IMR-90 (cell line): ENCODE measurements around the gene TEX264. TPM values are rescaled to one million over a fixed set of nuclear protein-coding genes. Genes with fewer than 3 reads are reported as not detected.

Source experiments
- ATAC-seq: fragments of 200-7000 bp; cut with Tn5 transposase; 2 replicates; pipeline ENCODE4 v1.9.1; 2020; ENCODE audit warnings: low read depth, mild to moderate bottlenecking, moderate library complexity
- BruUV-seq: library from RNA; stranded (reverse); fragments of 400-500 nt; replicated peaks from 2 replicates; lab custom pipeline; 2021; lab: Mats Ljungman, UMichigan
- CTCF ChIA-PET: fragments of 300-600 bp; formaldehyde crosslinking; extraction: SDS; loops from one replicate; lab custom pipeline; 2021; ENCODE audit warnings: antibody characterized with exemption; lab: Yijun Ruan, JAX
- POLR2A ChIA-PET: fragments of 300-600 bp; sonication (Branson Sonifier 250); formaldehyde crosslinking; loops from one replicate; lab custom pipeline; 2022; ENCODE audit warnings: antibody characterized with exemption; ENCODE audit not compliant: unreplicated experiment; lab: Charles Lee
- DNase-seq: peaks from one replicate; pipeline ENCODE4 v3.0.0; 2013
- H2AFZ ChIP-seq: replicated peaks from 2 replicates; pipeline ENCODE3; 2013; ENCODE audit warnings: low read length, mild to moderate bottlenecking; ENCODE audit not compliant: poor library complexity
- H2AK5ac ChIP-seq: 2 replicates; pipeline ENCODE4 v1.6.1; 2013; ENCODE audit warnings: low read depth, low read length, inconsistent platforms
- H2AK9ac ChIP-seq: replicated peaks from 2 replicates; pipeline ENCODE3; 2013; ENCODE audit warnings: mild to moderate bottlenecking, low read depth, low read length, moderate library complexity; ENCODE audit not compliant: poor library complexity
- H2BK120ac ChIP-seq: 2 replicates; pipeline ENCODE4 v1.6.1; 2013; ENCODE audit warnings: low read depth, low read length, inconsistent platforms
- H2BK15ac ChIP-seq: 3 replicates; pipeline ENCODE4 v1.6.1; 2013; ENCODE audit warnings: low read depth, low read length, inconsistent platforms
- H2BK20ac ChIP-seq: 2 replicates; pipeline ENCODE4 v1.6.1; 2013; ENCODE audit warnings: low read depth, mild to moderate bottlenecking, inconsistent platforms, low read length, moderate library complexity
- H2BK5ac ChIP-seq: 2 replicates; pipeline ENCODE4 v1.6.1; 2013; ENCODE audit warnings: mild to moderate bottlenecking, low read depth, low read length, inconsistent platforms; ENCODE audit not compliant: poor library complexity, severe bottlenecking
- H3K14ac ChIP-seq: replicated peaks from 2 replicates; pipeline ENCODE4 v1.6.1; 2013; ENCODE audit warnings: low read depth, low read length, inconsistent platforms
- H3K18ac ChIP-seq: 2 replicates; pipeline ENCODE4 v1.6.1; 2013; ENCODE audit warnings: low read depth, low read length, control low read depth
- H3K23ac ChIP-seq: 2 replicates; pipeline ENCODE4 v1.6.1; 2013; ENCODE audit warnings: low read depth, low read length, inconsistent platforms
- H3K27ac ChIP-seq: 2 replicates; pipeline ENCODE4 v1.5.1; 2013; ENCODE audit warnings: mild to moderate bottlenecking, control low read depth, low read length; ENCODE audit not compliant: insufficient read depth
- H3K27me3 ChIP-seq: 2 replicates; pipeline ENCODE4 v1.6.1; 2013; ENCODE audit warnings: low read length; ENCODE audit not compliant: control insufficient read depth, insufficient read depth
- H3K36me3 ChIP-seq: 2 replicates; pipeline ENCODE4 v1.6.1; 2013; ENCODE audit warnings: low read length, mixed read lengths; ENCODE audit not compliant: control insufficient read depth, insufficient read depth
- H3K4ac ChIP-seq: 2 replicates; pipeline ENCODE4 v1.6.1; 2013; ENCODE audit warnings: low read depth, low read length, inconsistent platforms
- H3K4me1 ChIP-seq: 2 replicates; pipeline ENCODE4 v1.6.1; 2013; ENCODE audit warnings: low read length, mixed read lengths; ENCODE audit not compliant: control insufficient read depth, insufficient read depth
- H3K4me2 ChIP-seq: 2 replicates; pipeline ENCODE4 v1.6.1; 2013; ENCODE audit warnings: low read depth, mild to moderate bottlenecking, control low read depth, low read length, moderate library complexity
- H3K4me3 ChIP-seq: 2 replicates; pipeline ENCODE4 v1.5.1; 2013; ENCODE audit warnings: low read depth, mild to moderate bottlenecking, control low read depth, low read length, moderate library complexity; ENCODE audit not compliant: insufficient read depth
- H3K56ac ChIP-seq: 2 replicates; pipeline ENCODE4 v1.6.1; 2013; ENCODE audit warnings: low read length, inconsistent platforms; ENCODE audit not compliant: insufficient read depth; ENCODE audit errors: extremely low read depth
- H3K79me1 ChIP-seq, 2 experiments: 2 replicates each; pipeline ENCODE4 v1.6.1; 2013; ENCODE audit warnings: low read length in 2 of 2, inconsistent platforms in 1 of 2, low read depth in 1 of 2
- H3K9ac ChIP-seq: 2 replicates; pipeline ENCODE4 v1.6.1; 2013; ENCODE audit warnings: low read depth, low read length, control low read depth
- H3K9me1 ChIP-seq: 2 replicates; pipeline ENCODE4 v1.6.1; 2013; ENCODE audit warnings: low read length, inconsistent platforms; ENCODE audit not compliant: insufficient read depth
- H3K9me3 ChIP-seq: 2 replicates; pipeline ENCODE4 v1.6.1; 2013; ENCODE audit warnings: low read length; ENCODE audit not compliant: control insufficient read depth, insufficient read depth
- H4K20me1 ChIP-seq: 2 replicates; pipeline ENCODE4 v1.6.1; 2013; ENCODE audit warnings: low read length, inconsistent platforms; ENCODE audit not compliant: insufficient read depth
- H4K5ac ChIP-seq: 2 replicates; pipeline ENCODE4 v1.6.1; 2013; ENCODE audit warnings: mild to moderate bottlenecking, low read depth, low read length, control low read depth
- H4K8ac ChIP-seq, 2 experiments: 2 replicates each; pipeline ENCODE4 v1.6.1; 2013; ENCODE audit warnings: low read depth in 2 of 2, low read length in 2 of 2, control low read depth in 1 of 2, inconsistent platforms in 1 of 2
- H4K91ac ChIP-seq: 2 replicates; pipeline ENCODE4 v1.6.1; 2013; ENCODE audit warnings: low read depth, low read length, inconsistent platforms; ENCODE audit not compliant: insufficient read depth
- CEBPB ChIP-seq: IDR thresholded peaks from 2 replicates; pipeline ENCODE4 v1.6.1; 2012; ENCODE audit warnings: low read depth, low read length, improper control_type of control experiment
- MAZ ChIP-seq: IDR thresholded peaks from 2 replicates; pipeline ENCODE4 v1.6.1; 2012; ENCODE audit warnings: low read depth, mild to moderate bottlenecking, low read length, improper control_type of control experiment, moderate library complexity, borderline replicate concordance
- RAD21 ChIP-seq: IDR thresholded peaks from 2 replicates; pipeline ENCODE4 v1.6.1; 2012; ENCODE audit warnings: low read length, improper control_type of control experiment
- WGBS, 2 experiments: methylation state at CpG; one replicate each; pipeline versions ENCODE4 v1.1.5 to v1.1.7; 2013; ENCODE audit warnings: missing lambda C conversion rate in 2 of 2; ENCODE audit not compliant: insufficient read length in 1 of 2; ENCODE audit errors: extremely low coverage in 2 of 2; 5-methylcytosine and 5-hydroxymethylcytosine counted together
- dilution Hi-C: fragments of 300-500 bp; cut with HindIII; formaldehyde crosslinking; loops from one replicate; pipeline ENCODE4 v1.14.3; 2018; ENCODE audit warnings: low sequenced_read_pairs; ENCODE audit not compliant: unreplicated experiment
- in situ Hi-C: fragments of 300-500 bp; cut with MboI; formaldehyde crosslinking; loops from 3 replicates; pipeline ENCODE4 v1.14.3; 2019; ENCODE audit warnings: low sequenced_read_pairs, inconsistent platforms, mixed read lengths
- intact Hi-C: fragments of 100-400 bp; cut with micrococcal nuclease; formaldehyde crosslinking; loops from 2 replicates; pipeline ENCODE4 v1.10.0; 2022
- polyA plus RNA-seq, 3 experiments: library from polyadenylated mRNA; depleted of rRNA; stranded (reverse); fragments of >200 nt; gene quantifications; 2 replicates each; pipeline ENCODE4 v1.2.3, GENCODE V29; 2012; ENCODE audit warnings: low replicate concordance in 1 of 3
- total RNA-seq: library from RNA; depleted of rRNA; stranded (reverse); fragments of >200 nt; gene quantifications from 2 replicates; pipeline ENCODE4 v1.2.3, GENCODE V29; 2012
- TF ChIP-seq, protein P1 (sequence below): fragments of 150-350 bp; IDR thresholded peaks from 2 replicates; pipeline ENCODE4 v1.6.1; 2017; ENCODE audit warnings: mild to moderate bottlenecking, antibody characterized with exemption, low read length, low read depth

The TEX264 gene
- total and polyA plus RNA-seq, 2 of the 4 experiments (the other 2 are of a cell fraction) = 30.3 to 45.0 TPM

DNA sequence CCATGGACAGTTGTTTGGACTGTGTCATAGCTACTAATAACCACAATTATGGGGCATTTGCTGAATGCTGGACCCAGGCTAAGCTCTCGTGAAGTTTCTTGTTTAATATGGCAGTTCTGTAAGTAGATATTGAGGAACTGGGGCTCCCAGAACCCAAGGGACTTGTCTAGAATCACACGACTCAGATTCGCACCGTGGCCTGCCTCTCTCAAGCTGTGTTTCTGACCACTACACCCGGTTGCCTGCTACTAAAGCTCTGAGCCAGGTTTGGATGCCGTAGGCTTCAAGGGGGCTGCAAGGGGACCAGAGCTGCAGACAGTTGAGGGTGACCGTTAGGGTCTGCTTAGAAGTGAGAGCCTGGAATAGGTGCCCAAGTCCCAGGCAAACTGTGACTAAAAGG lies 11.5 kb downstream of the TEX264 start:
- TF ChIP-seq, protein P1, sequence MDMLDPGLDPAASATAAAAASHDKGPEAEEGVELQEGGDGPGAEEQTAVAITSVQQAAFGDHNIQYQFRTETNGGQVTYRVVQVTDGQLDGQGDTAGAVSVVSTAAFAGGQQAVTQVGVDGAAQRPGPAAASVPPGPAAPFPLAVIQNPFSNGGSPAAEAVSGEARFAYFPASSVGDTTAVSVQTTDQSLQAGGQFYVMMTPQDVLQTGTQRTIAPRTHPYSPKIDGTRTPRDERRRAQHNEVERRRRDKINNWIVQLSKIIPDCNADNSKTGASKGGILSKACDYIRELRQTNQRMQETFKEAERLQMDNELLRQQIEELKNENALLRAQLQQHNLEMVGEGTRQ = no peak
- TF ChIP-seq RAD21 (no peak), CEBPB (no peak), MAZ (no peak)
- H2BK20ac ChIP-seq = no peak overlapping the region
- WGBS, 2 experiments = 100% methylated on average over 1 of the region's 7 CpGs; no CpG with 5 or more reads in 1 of the 2 experiments
- ChIA-PET POLR2A (interaction anchor here (2.8 kb wide), 1 partner anchor 183 kb away, joined by 9 read pairs; the partner anchor contains the start of gene DCAF1), CTCF (interaction anchor here (0.6 to 3.5 kb wide), 12 partner anchors 10 to 1067 kb away, joined by 3 to 34 read pairs (median 4); partner anchors contain the start of gene DCAF1)
- H3K4me1 ChIP-seq = peaks cover 6% of the 10 kb centered on the region
- H4K5ac ChIP-seq = no peak overlapping the region
- no peaks in the 10 kb centered on the region for H3K9me3 ChIP-seq
- no peak overlapping the region for H3K4me2 ChIP-seq
- intact Hi-C loops (loop anchor here (1.0 kb wide), 2 partner anchors 180 to 291 kb away; partner anchors contain the start of gene RBM15B), in situ Hi-C loops (loop anchor here (5.0 to 25.0 kb wide), 2 partner anchors 180 to 1070 kb away; partner anchors contain the start of genes CISH, DCAF1 and MAPKAPK3), dilution Hi-C loops (no loop called here)
- no peak overlapping the region for H2BK15ac ChIP-seq
- H2BK5ac ChIP-seq = no peak overlapping the region
- peaks cover 27% of the 10 kb centered on the region for H3K36me3 ChIP-seq
- H3K18ac ChIP-seq = no peak overlapping the region
- H3K27me3 ChIP-seq = no peaks in the 10 kb centered on the region
- no peak for ATAC-seq
- no peak overlapping the region for H2AK9ac ChIP-seq
- H3K23ac ChIP-seq = no peak overlapping the region
- H3K27ac ChIP-seq = no peak overlapping the region
- no peak overlapping the region for H2BK120ac ChIP-seq
- peaks cover 18% of the 10 kb centered on the region for H4K20me1 ChIP-seq
- no TSS peak for BruUV-seq
- no peak overlapping the region for H4K8ac ChIP-seq
- no peak overlapping the region for H3K56ac ChIP-seq
- H3K9me1 ChIP-seq = peaks cover 5% of the 10 kb centered on the region; the same call in 1 of the 2 replicates
- H3K4ac ChIP-seq = no peak overlapping the region
- no peak overlapping the region for H2AK5ac ChIP-seq
- no peak overlapping the region for H2AFZ ChIP-seq
- peaks cover 23 to 24% of the 10 kb centered on the region in 2 experiments; a peak in 3 of 4 replicates for H3K79me1 ChIP-seq
- no peak overlapping the region for H3K14ac ChIP-seq
- no peak for DNase-seq
- H3K4me3 ChIP-seq = no peak overlapping the region
- H4K91ac ChIP-seq = no peak overlapping the region
- no peak overlapping the region for H3K9ac ChIP-seq
